Lower leg skin (tissue), 4 donors: ENCODE measurements around the gene HOXC6. TPM values are rescaled to one million over a fixed set of nuclear protein-coding genes. Genes with fewer than 3 reads are reported as not detected.

Experiments used
- DNase-seq, 2 donors: peaks; one replicate each; pipeline ENCODE4 v3.0.0-alpha.2; 2019; ENCODE audit warnings: low spot score in 2 of 2
- H3K4me3 ChIP-seq: fragments of 200-600 bp; sonication (generic); 2 replicates; pipeline ENCODE4 v1.5.1; 2017; ENCODE audit warnings: mild to moderate bottlenecking, low read depth; ENCODE audit not compliant: poor library complexity, severe bottlenecking
- POLR2A ChIP-seq, 2 donors: fragments of 450-650 bp; IDR thresholded peaks; one replicate each; pipeline ENCODE4 v1.6.1; 2016 to 2017; ENCODE audit warnings: antibody characterized with exemption in 2 of 2, mild to moderate bottlenecking in 1 of 2, moderate library complexity in 1 of 2
- WGBS, 2 donors: methylation state at CpG; one replicate each; pipeline ENCODE4 v1.1.5; 2018; 5-methylcytosine and 5-hydroxymethylcytosine counted together
- intact Hi-C: fragments of 100-400 bp; cut with DNase I; formaldehyde crosslinking; loops from one replicate; pipeline ENCODE4 v1.15.0; 2023; ENCODE audit warnings: low total_unique reads
- total RNA-seq, 4 donors: library from RNA; depleted of rRNA; stranded (reverse); fragments of >200 nt; gene quantifications; one replicate each; pipeline ENCODE4 v1.1.0, GENCODE V29; 2016
- TF ChIP-seq, protein P1 (sequence below), 3 donors: fragments of 450-650 bp; IDR thresholded peaks; one replicate each; pipeline ENCODE4 v1.5.1; 2016; ENCODE audit warnings: antibody characterized with exemption in 3 of 3, mild to moderate bottlenecking in 3 of 3, moderate library complexity in 2 of 3

Gene HOXC6
- total RNA-seq, 4 donors from 2014 or later, result 2.6 to 6.3 (median 3.7) TPM

DNA sequence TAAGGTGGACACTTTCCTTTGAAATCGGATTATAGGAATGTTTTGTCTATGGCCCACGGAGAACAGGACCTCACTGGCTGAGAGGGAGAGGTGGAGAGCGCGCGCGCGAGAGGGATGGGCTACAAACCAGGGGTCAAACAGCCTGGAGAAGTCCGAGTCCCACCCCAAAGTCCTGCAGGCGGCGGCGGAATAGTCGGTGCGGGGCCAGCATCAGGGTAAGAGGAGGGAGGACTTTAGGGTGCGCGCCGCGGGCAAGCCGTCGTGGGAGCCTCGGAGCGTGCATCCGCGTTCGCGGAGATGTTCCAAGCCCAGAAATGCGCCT, 22.7 kb upstream of the HOXC6 start:
- no peak overlapping the region for H3K4me3 ChIP-seq
- intact Hi-C loops, result no loop called here
- TF ChIP-seq, protein P1, sequence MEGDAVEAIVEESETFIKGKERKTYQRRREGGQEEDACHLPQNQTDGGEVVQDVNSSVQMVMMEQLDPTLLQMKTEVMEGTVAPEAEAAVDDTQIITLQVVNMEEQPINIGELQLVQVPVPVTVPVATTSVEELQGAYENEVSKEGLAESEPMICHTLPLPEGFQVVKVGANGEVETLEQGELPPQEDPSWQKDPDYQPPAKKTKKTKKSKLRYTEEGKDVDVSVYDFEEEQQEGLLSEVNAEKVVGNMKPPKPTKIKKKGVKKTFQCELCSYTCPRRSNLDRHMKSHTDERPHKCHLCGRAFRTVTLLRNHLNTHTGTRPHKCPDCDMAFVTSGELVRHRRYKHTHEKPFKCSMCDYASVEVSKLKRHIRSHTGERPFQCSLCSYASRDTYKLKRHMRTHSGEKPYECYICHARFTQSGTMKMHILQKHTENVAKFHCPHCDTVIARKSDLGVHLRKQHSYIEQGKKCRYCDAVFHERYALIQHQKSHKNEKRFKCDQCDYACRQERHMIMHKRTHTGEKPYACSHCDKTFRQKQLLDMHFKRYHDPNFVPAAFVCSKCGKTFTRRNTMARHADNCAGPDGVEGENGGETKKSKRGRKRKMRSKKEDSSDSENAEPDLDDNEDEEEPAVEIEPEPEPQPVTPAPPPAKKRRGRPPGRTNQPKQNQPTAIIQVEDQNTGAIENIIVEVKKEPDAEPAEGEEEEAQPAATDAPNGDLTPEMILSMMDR (IDR thresholded peaks at IDR 0.05), result no peak
- TF ChIP-seq POLR2A (IDR thresholded peaks at IDR 0.05), result no peak
- DNase-seq, result no peak
- 32 to 37% methylated on average over 26 of the region's 26 CpGs for WGBS, 2 donors

DNA sequence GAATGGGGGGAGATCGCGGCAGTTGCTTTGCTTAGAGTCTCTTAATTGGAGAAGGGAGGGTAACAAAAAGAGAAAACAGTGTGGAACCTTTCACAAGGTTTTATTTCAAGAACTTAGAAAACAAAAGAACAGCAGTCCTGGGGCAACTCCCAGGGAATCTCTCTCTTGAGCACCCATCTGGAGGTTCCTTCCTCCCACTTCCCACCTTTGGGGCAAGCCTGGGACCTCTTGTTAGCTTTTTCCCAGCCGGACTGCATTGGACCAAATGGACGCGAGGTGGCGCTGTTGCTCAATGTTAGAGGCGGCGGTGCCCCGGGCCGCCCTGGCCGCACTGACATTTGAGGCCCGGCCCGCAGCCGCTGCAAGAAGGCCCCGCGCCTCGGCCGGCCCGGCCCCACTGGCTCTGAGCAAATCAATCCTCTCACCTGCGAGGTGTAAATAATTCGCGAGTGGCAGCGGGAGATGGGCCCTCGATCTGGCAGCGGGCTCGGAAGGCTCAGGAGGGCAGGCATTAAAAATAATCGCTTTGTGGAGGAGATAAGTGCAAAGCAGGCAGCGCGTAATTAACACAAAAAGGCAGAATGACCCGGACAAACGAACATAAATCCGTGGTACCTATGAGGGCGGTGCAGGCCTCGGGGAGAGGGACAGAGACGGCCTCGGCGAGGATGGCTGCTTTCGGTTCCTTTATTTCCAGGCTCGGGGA, 22.2 kb upstream of the HOXC6 start:
- WGBS, 2 donors, result 7 to 12% methylated on average over 39 of the region's 39 CpGs
- no peak overlapping the region for H3K4me3 ChIP-seq
- intact Hi-C loops, result loop anchor here (2.0 kb wide), 1 partner anchor 197 kb away; no protein-coding TSS in a partner anchor

GRCh38 chr12:54006559-54007220, 21.6 kb upstream of the HOXC6 start:
- no peak overlapping the region for H3K4me3 ChIP-seq
- no peak for DNase-seq
- WGBS, 2 donors, result 44 to 52% methylated on average over 22 of the region's 22 CpGs
- TF ChIP-seq, protein P1 (IDR thresholded peaks at IDR 0.05), result no peak
- intact Hi-C loops, result loop anchor here (2.0 kb wide), 1 partner anchor 196 kb away; no protein-coding TSS in a partner anchor

More for the DNA sequence above, 22.2 kb upstream of the HOXC6 start:
- no peak for TF ChIP-seq POLR2A (IDR thresholded peaks at IDR 0.05)
- TF ChIP-seq, protein P1 (IDR thresholded peaks at IDR 0.05), result peak in 1 of 3 donors; percentile 72
- peak; percentile 90 to 98 for DNase-seq

- DNase-seq, result no peak
- 43 to 52% methylated on average over 2 of the region's 2 CpGs for WGBS, 2 donors
- no peak for TF ChIP-seq POLR2A (IDR thresholded peaks at IDR 0.05)
- TF ChIP-seq, protein P1 (IDR thresholded peaks at IDR 0.05), result no peak
- intact Hi-C loops, result loop anchor here (2.0 kb wide), 1 partner anchor 195 kb away; no protein-coding TSS in a partner anchor
- no peak overlapping the region for H3K4me3 ChIP-seq
These were observed 20.5 kb upstream of the HOXC6 start for GRCh38 chr12:54007538-54008259.

DNA sequence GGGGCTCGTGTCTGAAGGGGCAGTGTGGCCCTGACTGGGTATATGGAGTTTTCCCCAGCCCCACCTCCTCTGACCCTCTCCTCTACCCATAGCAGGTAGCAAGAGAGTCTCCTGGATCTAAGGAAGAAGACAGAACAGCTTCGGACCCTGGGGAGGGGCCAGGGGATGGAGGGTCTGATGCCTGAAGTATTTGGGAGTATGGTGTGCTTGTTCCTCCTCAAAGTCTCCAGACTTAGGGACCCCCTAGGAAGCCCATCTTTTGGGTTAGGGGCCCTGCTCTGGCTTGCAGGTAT, 20.0 kb upstream of the HOXC6 start:
- no peak overlapping the region for H3K4me3 ChIP-seq
- no peak for DNase-seq
- no peak for TF ChIP-seq POLR2A (IDR thresholded peaks at IDR 0.05)
- TF ChIP-seq, protein P1 (IDR thresholded peaks at IDR 0.05), result no peak
- intact Hi-C loops, result no loop called here
- WGBS, 2 donors, result 27 to 56% methylated on average over 2 of the region's 2 CpGs
